PC-3 (cell line): ENCODE data around the gene OMA1. TPM values are rescaled to one million over a fixed set of nuclear protein-coding genes. Genes with fewer than 3 reads are reported as not detected.
"Not testable (repeated sequence)": the region's sequence is repeated elsewhere in the genome, so short reads cannot be mapped to it uniquely, and the experiment has no call there.

ENCODE experiments used
- ATAC-seq: fragments of 200-7000 bp; cut with Tn5 transposase; 2 replicates; pipeline ENCODE4 v1.9.1; 2020; ENCODE audit warnings: mild to moderate bottlenecking, moderate library complexity
- BruUV-seq: library from RNA; stranded (reverse); fragments of 400-500 nt; replicated peaks from 2 replicates; lab custom pipeline; 2021; lab: Mats Ljungman, UMichigan
- CTCF ChIA-PET: fragments of 300-600 bp; sonication (Branson Sonifier 250); formaldehyde crosslinking; loops from one replicate; lab custom pipeline; 2022; ENCODE audit warnings: antibody characterized with exemption; lab: Charles Lee
- POLR2A ChIA-PET: fragments of 300-600 bp; sonication (Branson Sonifier 250); formaldehyde crosslinking; loops from one replicate; lab custom pipeline; 2022; ENCODE audit warnings: antibody characterized with exemption; ENCODE audit not compliant: unreplicated experiment; lab: Charles Lee
- DNase-seq: peaks from one replicate; pipeline ENCODE4 v3.0.0-alpha.2; 2015
- H2AFZ ChIP-seq: fragments of 300-600 bp; sonication (generic); 2 replicates; pipeline ENCODE4 v1.6.0; 2016; ENCODE audit warnings: antibody characterized with exemption, low read length
- H3F3A ChIP-seq: fragments of 300-600 bp; sonication (generic); one replicate; pipeline ENCODE4 v1.6.0; 2017; ENCODE audit warnings: antibody characterized with exemption, low read length, control low read depth, mild to moderate bottlenecking; ENCODE audit not compliant: unreplicated experiment
- H3K27ac ChIP-seq: fragments of 300-600 bp; sonication (generic); 2 replicates; pipeline ENCODE4 v1.5.1; 2016; ENCODE audit warnings: mild to moderate bottlenecking, low read length
- H3K27me3 ChIP-seq: fragments of 300-600 bp; sonication (generic); 2 replicates; pipeline ENCODE4 v1.6.1; 2016; ENCODE audit warnings: low read length, mixed read lengths
- H3K36me3 ChIP-seq: fragments of 300-600 bp; sonication (generic); 2 replicates; pipeline ENCODE4 v1.6.1; 2016; ENCODE audit warnings: low read depth, mixed run types, low read length, mixed read lengths
- H3K4me1 ChIP-seq: fragments of 300-600 bp; sonication (generic); 2 replicates; pipeline ENCODE4 v1.5.1; 2016; ENCODE audit warnings: low read length; ENCODE audit not compliant: insufficient read depth
- H3K4me2 ChIP-seq: fragments of 300-600 bp; sonication (generic); 2 replicates; pipeline ENCODE4 v1.6.0; 2016; ENCODE audit warnings: low read length
- H3K4me3 ChIP-seq: fragments of 300-600 bp; sonication (generic); 2 replicates; pipeline ENCODE4 v1.5.1; 2016; ENCODE audit warnings: mild to moderate bottlenecking, low read length, mixed read lengths
- H3K79me2 ChIP-seq: fragments of 300-600 bp; sonication (generic); 2 replicates; pipeline ENCODE4 v1.6.1; 2017; ENCODE audit warnings: low read length, mixed read lengths
- H3K9ac ChIP-seq: fragments of 300-600 bp; sonication (generic); 2 replicates; pipeline ENCODE4 v1.6.0; 2016; ENCODE audit warnings: mild to moderate bottlenecking, low read length
- H3K9me2 ChIP-seq: fragments of 300-600 bp; sonication (generic); replicated peaks from 2 replicates; pipeline ENCODE4 v1.6.1; 2016; ENCODE audit warnings: mixed run types, low read length, mixed read lengths
- H3K9me3 ChIP-seq: fragments of 300-600 bp; sonication (generic); 2 replicates; pipeline ENCODE4 v1.6.1; 2016; ENCODE audit warnings: low read length, mixed read lengths
- H4K20me1 ChIP-seq: fragments of 300-600 bp; sonication (generic); 2 replicates; pipeline ENCODE4 v1.6.1; 2016; ENCODE audit warnings: low read length, mixed read lengths
- EZH2 ChIP-seq: fragments of 300-600 bp; sonication (generic); IDR thresholded peaks from one replicate; pipeline ENCODE4 v1.6.1; 2017; ENCODE audit warnings: antibody characterized with exemption, mild to moderate bottlenecking, low read length; ENCODE audit not compliant: unreplicated experiment
- EZH2phosphoT487 ChIP-seq: fragments of 300-600 bp; sonication (generic); IDR thresholded peaks from 2 replicates; pipeline ENCODE4 v1.6.1; 2018; ENCODE audit warnings: mild to moderate bottlenecking, antibody characterized with exemption, low read length, borderline replicate concordance
- intact Hi-C: fragments of 100-400 bp; cut with micrococcal nuclease; formaldehyde crosslinking; loops from 2 replicates; pipeline ENCODE4 v1.9.0; 2023
- total RNA-seq: library from RNA; depleted of rRNA; stranded (reverse); fragments of >200 nt; gene quantifications from 2 replicates; pipeline ENCODE4 v1.2.3, GENCODE V29; 2014
- TF ChIP-seq, protein P1 (sequence below): fragments of 300-600 bp; sonication (generic); conservative IDR thresholded peaks from 2 replicates; pipeline ENCODE4 v1.5.1; 2017; ENCODE audit warnings: antibody characterized with exemption, low read depth, mild to moderate bottlenecking, low read length

OMA1 gene
- total RNA-seq, 1 experiment from 2014 or later: 16.1 TPM

DNA sequence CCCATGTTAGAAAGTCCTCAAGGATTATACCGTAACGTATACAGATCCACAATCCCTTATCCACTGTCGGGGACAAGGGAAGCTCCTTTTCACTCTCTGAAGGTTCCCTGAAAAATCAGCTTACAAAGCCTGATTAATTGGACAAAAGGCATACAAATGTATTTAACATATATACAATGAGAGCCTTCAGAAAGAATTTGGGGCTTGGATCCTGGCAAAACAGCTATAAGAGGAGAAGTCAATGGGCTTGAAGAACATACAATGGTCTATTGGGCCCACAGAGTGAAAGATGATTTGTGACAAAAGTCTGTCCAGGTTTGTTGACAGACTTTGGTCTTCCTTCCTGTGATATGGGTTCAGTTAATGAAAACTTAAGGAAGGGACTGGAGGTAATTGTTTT is 19.8 kb upstream of the OMA1 start:
- H3K9me2 ChIP-seq: no peaks in the 10 kb centered on the region
- no peaks in the 10 kb centered on the region for H4K20me1 ChIP-seq
- no peaks in the 10 kb centered on the region for H3K4me1 ChIP-seq
- no peaks in the 10 kb centered on the region for H3K9me3 ChIP-seq
- no peaks in the 10 kb centered on the region for H3K36me3 ChIP-seq
- TF ChIP-seq, protein P1, sequence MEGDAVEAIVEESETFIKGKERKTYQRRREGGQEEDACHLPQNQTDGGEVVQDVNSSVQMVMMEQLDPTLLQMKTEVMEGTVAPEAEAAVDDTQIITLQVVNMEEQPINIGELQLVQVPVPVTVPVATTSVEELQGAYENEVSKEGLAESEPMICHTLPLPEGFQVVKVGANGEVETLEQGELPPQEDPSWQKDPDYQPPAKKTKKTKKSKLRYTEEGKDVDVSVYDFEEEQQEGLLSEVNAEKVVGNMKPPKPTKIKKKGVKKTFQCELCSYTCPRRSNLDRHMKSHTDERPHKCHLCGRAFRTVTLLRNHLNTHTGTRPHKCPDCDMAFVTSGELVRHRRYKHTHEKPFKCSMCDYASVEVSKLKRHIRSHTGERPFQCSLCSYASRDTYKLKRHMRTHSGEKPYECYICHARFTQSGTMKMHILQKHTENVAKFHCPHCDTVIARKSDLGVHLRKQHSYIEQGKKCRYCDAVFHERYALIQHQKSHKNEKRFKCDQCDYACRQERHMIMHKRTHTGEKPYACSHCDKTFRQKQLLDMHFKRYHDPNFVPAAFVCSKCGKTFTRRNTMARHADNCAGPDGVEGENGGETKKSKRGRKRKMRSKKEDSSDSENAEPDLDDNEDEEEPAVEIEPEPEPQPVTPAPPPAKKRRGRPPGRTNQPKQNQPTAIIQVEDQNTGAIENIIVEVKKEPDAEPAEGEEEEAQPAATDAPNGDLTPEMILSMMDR: no peak
- TF ChIP-seq EZH2phosphoT487 (no peak), EZH2 (no peak)
- DNase-seq: no peak
- H3K9ac ChIP-seq: no peak overlapping the region
- ChIA-PET CTCF (no interaction called here), POLR2A (no interaction called here)
- no peaks in the 10 kb centered on the region for H3K27me3 ChIP-seq
- no peak for ATAC-seq
- intact Hi-C loops: no loop called here
- H3K4me3 ChIP-seq: no peak overlapping the region
- no peak overlapping the region for H3K27ac ChIP-seq
- no peak overlapping the region for H3K4me2 ChIP-seq
- BruUV-seq: no TSS peak
- no peaks in the 10 kb centered on the region for H3K79me2 ChIP-seq
- H2AFZ ChIP-seq: no peak overlapping the region
- H3F3A ChIP-seq: no peaks in the 10 kb centered on the region

DNA sequence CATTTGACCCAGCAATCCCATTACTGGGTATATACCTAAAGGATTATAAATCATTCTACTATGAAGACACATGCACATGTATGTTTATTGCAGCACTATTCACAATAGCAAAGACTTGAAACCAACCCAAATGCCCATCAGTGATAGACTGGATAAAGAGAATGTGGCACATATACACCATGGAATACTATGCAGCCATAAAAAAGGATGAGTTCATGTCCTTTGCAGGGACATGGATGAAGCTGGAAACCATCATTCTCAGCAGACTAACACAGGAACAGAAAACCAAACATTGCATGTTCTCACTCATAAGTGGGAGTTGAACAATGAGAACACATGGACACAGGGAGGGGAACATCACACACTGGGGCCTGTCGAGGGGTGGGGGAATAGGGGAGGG is 17.2 kb upstream of the OMA1 start:
- H3K9ac ChIP-seq, H3K9me2 ChIP-seq, ATAC-seq, H3K4me2 ChIP-seq, H2AFZ ChIP-seq, H3K79me2 ChIP-seq, H3K27ac ChIP-seq, H3K4me1 ChIP-seq, H3K4me3 ChIP-seq, DNase-seq, CTCF ChIA-PET, H3F3A ChIP-seq, POLR2A ChIA-PET, H3K36me3 ChIP-seq, H3K9me3 ChIP-seq, BruUV-seq, H3K27me3 ChIP-seq, intact Hi-C loops, H4K20me1 ChIP-seq: not testable (repeated sequence)

DNA sequence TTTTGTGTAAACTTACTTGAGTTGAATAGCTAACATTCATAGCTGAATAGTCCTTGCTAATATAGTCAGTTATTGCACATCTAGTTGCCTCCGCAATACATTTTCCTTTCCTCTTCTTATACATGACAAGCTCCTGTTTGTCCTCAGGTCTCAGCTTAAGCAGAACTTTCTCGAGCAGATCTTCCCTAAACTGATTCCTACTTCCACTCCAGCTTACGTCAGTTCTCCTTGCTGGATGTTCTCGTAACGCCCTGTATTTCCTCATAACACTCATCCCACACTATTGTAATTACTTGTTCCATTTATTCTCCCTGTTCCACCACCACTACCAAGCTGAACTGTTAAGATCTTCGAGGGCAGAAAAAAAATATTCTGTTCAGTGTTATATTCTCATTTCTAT is 15.1 kb upstream of the OMA1 start:
- ChIA-PET POLR2A (no interaction called here), CTCF (no interaction called here)
- H3K9me3 ChIP-seq: no peaks in the 10 kb centered on the region
- H3K9ac ChIP-seq: no peak overlapping the region
- H3K79me2 ChIP-seq: no peaks in the 10 kb centered on the region
- H3K27ac ChIP-seq: no peak overlapping the region
- no peaks in the 10 kb centered on the region for H3F3A ChIP-seq
- intact Hi-C loops: no loop called here
- no peak overlapping the region for H3K4me2 ChIP-seq
- no peak for TF ChIP-seq EZH2phosphoT487
- TF ChIP-seq, protein P1: no peak
- no peak for TF ChIP-seq EZH2
- no peak for DNase-seq
- H4K20me1 ChIP-seq: no peaks in the 10 kb centered on the region
- no peak for ATAC-seq
- H3K27me3 ChIP-seq: no peaks in the 10 kb centered on the region
- H2AFZ ChIP-seq: no peak overlapping the region
- no peaks in the 10 kb centered on the region for H3K36me3 ChIP-seq
- H3K4me1 ChIP-seq: no peaks in the 10 kb centered on the region
- H3K4me3 ChIP-seq: no peak overlapping the region
- no TSS peak for BruUV-seq
- H3K9me2 ChIP-seq: no peaks in the 10 kb centered on the region
